Fibroblast of villous mesenchyme (primary cell): ENCODE data around the gene DNAJC9. TPM values are rescaled to one million over a fixed set of nuclear protein-coding genes. Genes with fewer than 3 reads are reported as not detected.

ENCODE experiments used
- DNase-seq: peaks from one replicate; pipeline ENCODE4 v3.0.0-alpha.2; 2010; ENCODE audit warnings: low read depth
- H3K4me3 ChIP-seq: 2 replicates; pipeline ENCODE4 v1.5.1; 2011; ENCODE audit warnings: low read depth, mild to moderate bottlenecking, low read length
- CTCF ChIP-seq: IDR thresholded peaks from 2 replicates; pipeline ENCODE4 v1.5.1; 2012; ENCODE audit warnings: low read depth, mild to moderate bottlenecking, low read length; ENCODE audit not compliant: insufficient read depth
- total RNA-seq: library from RNA; depleted of rRNA; stranded (reverse); fragments of >200 nt; gene quantifications from 2 replicates; pipeline ENCODE4 v1.2.3, GENCODE V29; 2012

The DNAJC9 gene
- total RNA-seq, 1 donor, result 28.1 TPM

DNA sequence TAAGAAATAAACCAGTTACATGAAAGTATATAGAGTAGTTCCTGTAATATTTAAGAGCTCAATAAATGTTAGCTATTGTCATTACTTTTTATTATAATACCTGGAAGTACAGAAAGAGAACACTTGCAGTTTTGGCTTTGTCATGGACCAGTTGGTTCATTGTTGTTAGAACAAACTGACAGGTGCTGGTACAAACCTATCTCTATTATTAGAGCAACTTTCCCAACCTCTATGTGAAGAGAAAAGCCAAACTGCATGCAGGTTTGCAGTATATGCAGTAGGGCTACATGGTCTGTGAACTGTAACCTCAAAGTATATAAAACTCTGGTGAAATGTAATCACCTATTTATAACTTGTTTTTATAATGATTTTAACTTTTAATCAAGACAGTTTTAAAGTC, 20.4 kb downstream of the DNAJC9 start:
- no peak for TF ChIP-seq CTCF
- no peak for DNase-seq
- H3K4me3 ChIP-seq, result no peak overlapping the region

DNA sequence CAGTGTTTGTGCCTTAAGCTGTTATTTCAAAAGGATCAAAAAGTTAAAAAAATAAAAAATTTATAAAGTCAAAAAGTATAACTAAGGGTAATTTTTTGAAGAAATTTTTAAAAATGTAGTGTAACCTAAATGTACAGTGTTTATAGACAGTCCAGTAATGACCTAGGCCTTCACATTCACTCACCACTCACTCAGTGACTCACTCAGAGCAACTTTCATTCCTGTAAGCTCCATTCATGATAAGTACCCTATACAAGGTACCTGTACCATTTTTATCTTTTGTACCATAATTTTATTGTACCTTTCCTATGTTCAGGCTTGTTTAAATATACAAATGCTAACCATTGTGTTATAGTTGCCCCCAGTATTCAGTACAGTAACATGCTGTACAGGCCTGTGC, 21.5 kb downstream of the DNAJC9 start:
- no peak overlapping the region for H3K4me3 ChIP-seq
- no peak for DNase-seq
- TF ChIP-seq CTCF, result no peak

DNA sequence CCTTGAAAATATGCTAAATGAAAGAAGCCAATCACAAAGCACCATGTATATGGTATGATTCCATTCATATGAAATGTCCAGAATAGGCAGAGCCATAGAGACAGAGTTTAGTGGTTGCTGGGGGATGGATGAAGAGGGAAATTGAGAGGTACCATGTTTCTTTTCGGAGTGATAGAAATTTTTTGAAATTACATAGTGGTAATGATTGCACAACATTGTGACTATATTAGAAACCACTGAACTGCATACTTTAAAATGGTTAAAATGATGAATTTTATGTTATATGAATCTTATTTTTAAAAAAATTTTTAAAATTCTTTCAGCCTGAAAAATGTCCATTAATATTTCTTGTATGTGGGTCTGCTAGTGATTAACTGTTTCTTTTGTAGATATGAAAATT, 26.1 kb downstream of the DNAJC9 start:
- no peak overlapping the region for H3K4me3 ChIP-seq
- no peak for DNase-seq
- TF ChIP-seq CTCF, result no peak

DNA sequence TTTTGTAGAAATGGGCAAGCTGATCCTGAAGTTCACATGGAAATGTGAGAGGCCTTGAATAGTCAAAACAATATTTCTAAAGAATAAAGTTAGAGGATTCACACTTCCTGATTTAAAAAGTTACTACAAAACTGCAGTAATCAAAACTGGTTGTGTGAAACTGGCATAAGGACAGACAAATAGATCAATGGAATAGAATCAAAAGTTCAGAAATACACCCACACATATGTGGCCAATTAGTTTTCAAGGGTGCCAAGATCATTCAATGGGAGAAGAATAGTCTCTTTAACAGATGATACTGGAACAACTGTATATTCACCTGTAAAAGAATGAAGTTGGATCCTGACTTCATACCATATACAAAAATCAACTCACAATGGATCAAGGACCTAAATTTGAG, 27.7 kb downstream of the DNAJC9 start:
- no peak for DNase-seq
- TF ChIP-seq CTCF, result no peak
- H3K4me3 ChIP-seq, result no peak overlapping the region

DNA sequence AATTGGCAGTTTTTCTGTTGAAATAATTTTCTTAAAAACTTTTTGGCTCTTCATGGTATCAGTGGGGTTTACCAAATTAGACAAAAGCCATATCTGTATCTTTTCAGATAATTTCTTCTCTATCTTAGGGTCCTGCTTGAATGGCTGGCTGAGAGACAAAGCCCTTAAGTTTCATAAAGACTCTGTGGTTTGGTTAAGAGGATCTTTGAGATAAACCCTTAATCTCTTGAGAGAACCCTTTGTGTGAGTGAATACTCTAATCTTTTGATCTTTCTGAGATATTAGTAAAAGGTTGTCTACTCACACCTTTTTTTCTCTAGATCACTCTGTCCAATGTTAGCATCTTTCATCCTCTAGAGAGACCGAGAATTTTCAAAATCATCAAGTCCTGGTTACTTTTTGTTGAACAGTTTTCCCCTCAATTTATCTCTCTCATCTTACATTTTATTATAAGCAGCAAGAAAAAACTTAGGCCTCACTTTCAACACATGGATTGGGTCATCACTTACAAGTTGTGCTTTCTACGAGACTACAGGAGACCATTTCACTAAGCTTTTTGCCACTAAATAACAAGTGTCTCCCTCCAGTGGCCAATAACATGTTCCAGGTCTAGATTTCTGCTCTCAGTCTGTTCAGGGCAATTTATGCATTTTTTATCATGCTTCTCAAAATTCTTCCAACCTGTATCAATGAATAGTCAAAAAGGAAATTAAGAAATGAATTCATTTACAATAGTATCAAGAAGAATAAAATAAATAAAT, 28.4 kb downstream of the DNAJC9 start:
- DNase-seq, result peak; percentile 45
- TF ChIP-seq CTCF, result peak; percentile 59
- H3K4me3 ChIP-seq, result no peak overlapping the region

DNA sequence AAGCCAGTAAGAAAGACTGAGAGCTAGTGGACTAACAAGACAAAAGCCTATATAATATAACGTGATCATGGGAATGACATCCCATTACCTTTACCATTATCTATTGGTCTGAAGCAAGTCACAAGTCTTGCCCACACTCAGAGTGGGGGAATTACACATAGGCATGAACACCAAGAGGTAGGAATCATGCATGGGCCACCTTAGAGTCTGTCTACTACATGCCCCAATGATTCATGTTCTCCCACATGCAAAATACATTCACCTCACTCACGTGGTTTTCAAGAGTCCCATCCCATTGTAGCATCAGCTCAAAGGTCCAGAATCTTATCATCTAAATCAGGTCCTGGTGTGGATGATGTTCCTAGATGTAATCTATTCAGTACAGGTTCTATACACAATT, 29.4 kb downstream of the DNAJC9 start:
- DNase-seq, result no peak
- H3K4me3 ChIP-seq, result no peak overlapping the region
- no peak for TF ChIP-seq CTCF

DNA sequence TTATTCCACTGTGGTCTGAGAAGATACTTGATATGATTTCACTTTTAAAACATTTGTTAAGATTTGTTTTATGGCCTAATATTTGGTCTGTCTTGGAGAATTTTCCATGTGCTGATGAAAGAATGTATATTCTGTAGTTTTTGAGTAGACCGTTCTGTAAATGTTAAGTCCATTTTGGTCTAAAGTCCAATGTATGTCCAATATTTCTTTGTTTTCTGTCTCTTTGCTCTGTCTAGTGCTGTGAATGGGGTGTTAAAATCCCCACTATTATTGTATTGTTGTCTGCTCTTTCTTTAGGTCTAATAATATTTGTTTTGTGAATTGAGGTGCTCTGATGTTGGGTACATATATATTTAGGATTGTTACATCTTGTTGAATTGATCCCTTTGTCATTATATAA, 31.3 kb downstream of the DNAJC9 start:
- H3K4me3 ChIP-seq, result no peak overlapping the region
- DNase-seq, result no peak
- TF ChIP-seq CTCF, result no peak
